Keratinocyte (primary cell): ENCODE results near the gene CKS1B. TPM values are rescaled to one million over a fixed set of nuclear protein-coding genes. Genes with fewer than 3 reads are reported as not detected.

Experiments used
- DNase-seq: peaks from one replicate; pipeline ENCODE4 v3.0.0-alpha.2; 2011; ENCODE audit warnings: low read depth, missing footprints, low spot score
- FAIRE-seq: peaks from 2 replicates; lab custom pipeline; 2011; peaks lifted over from hg19 to GRCh38; lab: Jason Lieb, UNC
- H2AFZ ChIP-seq: 2 replicates; pipeline ENCODE4 v1.6.0; 2012; ENCODE audit warnings: low read length, control low read depth, inconsistent platforms; ENCODE audit not compliant: control insufficient read depth
- H3K27ac ChIP-seq: 2 replicates; pipeline ENCODE4 v1.5.1; 2011; ENCODE audit warnings: low read length; ENCODE audit not compliant: control insufficient read depth, insufficient read depth
- H3K27me3 ChIP-seq: 3 replicates; pipeline ENCODE4 v1.6.0; 2011; ENCODE audit warnings: low read length; ENCODE audit not compliant: control insufficient read depth, insufficient read depth; ENCODE audit errors: extremely low read depth
- H3K36me3 ChIP-seq, 2 experiments: 2 replicates in 1 of 2; 3 replicates in 1 of 2; pipeline ENCODE4 v1.5.1; 2011; ENCODE audit warnings: low read length in 2 of 2, mild to moderate bottlenecking in 1 of 2; ENCODE audit not compliant: control insufficient read depth in 2 of 2, insufficient read depth in 2 of 2; ENCODE audit errors: extremely low read depth in 1 of 2
- H3K4me1 ChIP-seq: 3 replicates; pipeline ENCODE4 v1.5.1; 2011; ENCODE audit warnings: low read length; ENCODE audit not compliant: control insufficient read depth, insufficient read depth; ENCODE audit errors: extremely low read depth
- H3K4me2 ChIP-seq: 3 replicates; pipeline ENCODE4 v1.6.0; 2011; ENCODE audit warnings: low read depth, low read length; ENCODE audit not compliant: control insufficient read depth, insufficient read depth; ENCODE audit errors: extremely low read depth
- H3K4me3 ChIP-seq, 3 experiments: fragments of 200-600 bp in 1 of 3; sonication (generic) in 1 of 3; 2 replicates in 2 of 3; 3 replicates in 1 of 3; pipeline ENCODE4 v1.5.1; 2011 to 2016; ENCODE audit warnings: low read length in 3 of 3, mild to moderate bottlenecking in 3 of 3, control low read depth in 2 of 3, inconsistent platforms in 1 of 3, low read depth in 1 of 3, mixed read lengths in 1 of 3, mixed run types in 1 of 3, moderate library complexity in 1 of 3; ENCODE audit not compliant: control insufficient read depth in 2 of 3, insufficient read depth in 2 of 3; ENCODE audit errors: extremely low read depth in 1 of 3
- H3K79me2 ChIP-seq: 2 replicates; pipeline ENCODE4 v1.6.0; 2012; ENCODE audit warnings: low read length; ENCODE audit not compliant: control insufficient read depth, insufficient read depth
- H3K9ac ChIP-seq: 3 replicates; pipeline ENCODE4 v1.6.0; 2011; ENCODE audit warnings: low read length; ENCODE audit not compliant: control insufficient read depth, insufficient read depth; ENCODE audit errors: extremely low read depth
- H3K9me1 ChIP-seq: 3 replicates; pipeline ENCODE4 v1.6.0; 2011; ENCODE audit warnings: low read length; ENCODE audit not compliant: control insufficient read depth, insufficient read depth; ENCODE audit errors: extremely low read depth
- H3K9me3 ChIP-seq: 2 replicates; pipeline ENCODE4 v1.5.1; 2012; ENCODE audit warnings: low read depth, low read length; ENCODE audit not compliant: control insufficient read depth
- H4K20me1 ChIP-seq: 3 replicates; pipeline ENCODE4 v1.6.0; 2011; ENCODE audit warnings: low read length; ENCODE audit not compliant: control insufficient read depth, insufficient read depth; ENCODE audit errors: extremely low read depth
- CTCF ChIP-seq, 3 experiments: IDR thresholded peaks in 1 of 3; conservative IDR thresholded peaks in 1 of 3; optimal IDR thresholded peaks in 1 of 3; 2 replicates in 2 of 3; 3 replicates in 1 of 3; pipeline versions ENCODE3 to v1.5.1; 2011; ENCODE audit warnings: low read length in 3 of 3, mild to moderate bottlenecking in 3 of 3, moderate library complexity in 2 of 3, control low read depth in 1 of 3, inconsistent platforms in 1 of 3; ENCODE audit not compliant: insufficient read depth in 2 of 3; ENCODE audit errors: extremely low read depth in 1 of 3
- EZH2 ChIP-seq: IDR thresholded peaks from one replicate; pipeline ENCODE4 v1.6.1; 2012; ENCODE audit warnings: inconsistent platforms, mild to moderate bottlenecking, low read length, moderate library complexity
- dilution Hi-C: fragments of 300-500 bp; cut with MboI; formaldehyde crosslinking; loops from one replicate; pipeline ENCODE4 v1.7.0; 2020; ENCODE audit warnings: low sequenced_read_pairs; ENCODE audit not compliant: extremely low pct_ligation_motif_present
- polyA plus RNA-seq, 5 experiments: library from polyadenylated mRNA; depleted of rRNA in 3 of 5; stranded (reverse) in 3 of 5; stranded (forward) in 1 of 5; unstranded in 1 of 5; fragments of >200 nt; gene quantifications; 1 replicate in 1 of 5; 2 replicates in 3 of 5; 3 replicates in 1 of 5; pipeline versions ENCODE4 v1.2.1 to v1.2.3, GENCODE V29; 2011 to 2012; ENCODE audit warnings: missing spikeins in 2 of 5, low read depth in 1 of 5, low replicate concordance in 1 of 5

Gene CKS1B
- polyA plus RNA-seq, 1 donor (not counting 4 experiments of a cell fraction or from before 2014, with no cell fraction given): 300 TPM

GRCh38 chr1:155018617-155019348, 44.3 kb downstream of the CKS1B start:
- no peak for DNase-seq
- H2AFZ ChIP-seq: no peak overlapping the region
- peaks cover 41% of the 10 kb centered on the region for H3K4me1 ChIP-seq
- TF ChIP-seq CTCF (optimal IDR thresholded peaks at IDR 0.05 in 1 of 3, IDR thresholded peaks at IDR 0.05 in 1 of 3, conservative IDR thresholded peaks at IDR 0.05 in 1 of 3; ENCODE audit: extremely low read depth in 1 of 3, insufficient read depth in 2 of 3, low read length in 3 of 3): no peak
- no peak for TF ChIP-seq EZH2
- H3K27ac ChIP-seq: no peak overlapping the region
- no peaks in the 10 kb centered on the region for H3K9me1 ChIP-seq
- peaks cover 26 to 33% of the 10 kb centered on the region in 2 experiments for H3K36me3 ChIP-seq
- dilution Hi-C loops: no loop called here
- no peak overlapping the region for H3K4me2 ChIP-seq
- peaks cover 2% of the 10 kb centered on the region for H4K20me1 ChIP-seq
- H3K9ac ChIP-seq: no peak overlapping the region
- H3K79me2 ChIP-seq: no peaks in the 10 kb centered on the region
- H3K9me3 ChIP-seq: no peaks in the 10 kb centered on the region
- H3K4me3 ChIP-seq: no peak overlapping the region
- FAIRE-seq: no peak
- H3K27me3 ChIP-seq: no peaks in the 10 kb centered on the region

GRCh38 chr1:155019377-155020245, 45.1 kb downstream of the CKS1B start:
- DNase-seq (no peak), FAIRE-seq (no peak)
- Histone ChIP-seq H3K79me2 (no peaks in the 10 kb centered on the region), H3K9me3 (no peaks in the 10 kb centered on the region), H4K20me1 (no peaks in the 10 kb centered on the region), H3K36me3 (peaks cover 18 to 25% of the 10 kb centered on the region in 2 experiments), H2AFZ (no peak overlapping the region), H3K9me1 (no peaks in the 10 kb centered on the region), H3K4me1 (peaks cover 41% of the 10 kb centered on the region), H3K27me3 (no peaks in the 10 kb centered on the region), H3K4me2 (no peak overlapping the region), H3K9ac (no peak overlapping the region), H3K4me3 (no peak overlapping the region), H3K27ac (no peak overlapping the region)
- dilution Hi-C loops: no loop called here
- TF ChIP-seq CTCF (optimal IDR thresholded peaks at IDR 0.05 in 1 of 3, IDR thresholded peaks at IDR 0.05 in 1 of 3, conservative IDR thresholded peaks at IDR 0.05 in 1 of 3; ENCODE audit: extremely low read depth in 1 of 3, insufficient read depth in 2 of 3, low read length in 3 of 3): no peak
- TF ChIP-seq EZH2: no peak
